NCI-H1436 (cell line): Measurements from ENCODE around the gene KHK.

ENCODE experiments used
- DNase-seq: peaks from one replicate; lab custom pipeline; 2025; lab: John Stamatoyannopoulos, UW

Gene KHK

GRCh38 chr2:27082773-27083409, 3.7 kb upstream of the KHK start:
- no peak for DNase-seq

- DNase-seq = no peak
These were observed 2.9 kb upstream of the KHK start for GRCh38 chr2:27083410-27084296.

GRCh38 chr2:27084297-27085061, 2.1 kb upstream of the KHK start:
- no peak for DNase-seq

- DNase-seq = no peak
These were observed 1.4 kb upstream of the KHK start for GRCh38 chr2:27085062-27085672.

GRCh38 chr2:27085673-27086089, 891 bp upstream of the KHK start:
- DNase-seq = peak; percentile 9

GRCh38 chr2:27086090-27086723, 365 bp upstream of the KHK start:
- peak; percentile 87 for DNase-seq

GRCh38 chr2:27087823-27088410, 1.3 kb downstream of the KHK start:
- DNase-seq = no peak

GRCh38 chr2:27088634-27089033, 2.1 kb downstream of the KHK start:
- DNase-seq = no peak

- no peak for DNase-seq
These were observed 2.8 kb downstream of the KHK start for GRCh38 chr2:27089111-27089954.

GRCh38 chr2:27091746-27092695, 5.4 kb downstream of the KHK start:
- DNase-seq = no peak

GRCh38 chr2:27092696-27093429, 6.3 kb downstream of the KHK start:
- no peak for DNase-seq

- no peak for DNase-seq
These were observed 7.1 kb downstream of the KHK start for GRCh38 chr2:27093430-27094352.

- DNase-seq = no peak
These were observed 7.9 kb downstream of the KHK start for GRCh38 chr2:27094353-27094984.

GRCh38 chr2:27095427-27095744, 8.8 kb downstream of the KHK start:
- DNase-seq = no peak

GRCh38 chr2:27095745-27096651, 9.4 kb downstream of the KHK start:
- DNase-seq = no peak

GRCh38 chr2:27096748-27097297, 10.3 kb downstream of the KHK start:
- DNase-seq = no peak
